Mesodermal cell (in vitro differentiated cells): ENCODE results near the gene METTL25B.
"Not testable (repeated sequence)": the region's sequence is repeated elsewhere in the genome, so short reads cannot be mapped to it uniquely, and the experiment has no call there.

Experiments used
- H3K27ac ChIP-seq: 2 replicates; pipeline ENCODE4 v1.7.0; 2013; ENCODE audit warnings: mild to moderate bottlenecking, low read depth, low read length, moderate library complexity; ENCODE audit not compliant: severe bottlenecking
- H3K36me3 ChIP-seq: 2 replicates; pipeline ENCODE4 v1.7.1; 2013; ENCODE audit warnings: mild to moderate bottlenecking, low read length, moderate library complexity; ENCODE audit not compliant: control insufficient read depth, insufficient read depth
- H3K4me1 ChIP-seq: one replicate; pipeline ENCODE4 v1.7.1; 2013; ENCODE audit warnings: mild to moderate bottlenecking, low read length; ENCODE audit not compliant: insufficient read depth, control insufficient read depth, poor library complexity, severe bottlenecking
- H3K4me3 ChIP-seq: 2 replicates; pipeline ENCODE4 v1.7.0; 2013; ENCODE audit warnings: low read length, control low read depth, mild to moderate bottlenecking; ENCODE audit not compliant: insufficient read depth, poor library complexity, severe bottlenecking; ENCODE audit errors: extremely low read depth
- H3K9me3 ChIP-seq: 2 replicates; pipeline ENCODE4 v1.7.1; 2013; ENCODE audit warnings: mild to moderate bottlenecking, low read length, moderate library complexity; ENCODE audit not compliant: control insufficient read depth
- WGBS, 2 experiments: methylation state at CpG; one replicate each; pipeline ENCODE4 v1.1.5; 2013; ENCODE audit warnings: missing lambda C conversion rate in 2 of 2; ENCODE audit not compliant: insufficient coverage in 2 of 2; 5-methylcytosine and 5-hydroxymethylcytosine counted together

METTL25B gene

DNA sequence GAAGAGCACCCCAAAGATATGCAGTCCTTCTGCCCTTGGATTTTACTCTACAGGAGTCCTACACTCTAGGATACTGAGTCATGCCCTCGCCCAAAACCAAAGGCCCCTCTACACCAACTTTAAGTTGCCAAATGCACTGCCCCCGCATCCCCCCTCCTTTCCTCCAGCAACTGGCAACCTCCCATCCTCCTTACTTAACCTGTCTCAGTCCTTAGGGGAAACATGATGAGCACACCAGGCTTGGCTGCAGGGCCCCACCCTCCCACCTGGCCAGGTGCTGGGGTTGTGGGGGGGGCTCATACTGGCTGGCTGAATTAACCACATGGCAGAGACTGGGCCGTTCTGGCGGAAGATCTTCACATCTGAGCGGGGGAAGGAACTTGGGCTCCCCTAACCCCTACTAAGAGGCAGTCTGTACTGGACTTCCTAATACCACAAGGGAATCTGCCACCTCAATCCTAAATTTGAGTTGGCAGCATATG is 22.0 kb downstream of the METTL25B start:
- 7 to 9% methylated on average over 4 to 5 of the region's 5 CpGs for WGBS, 2 experiments
- peak overlapping the region; percentile 95 for H3K4me3 ChIP-seq
- H3K4me1 ChIP-seq, result peaks cover 38% of the 10 kb centered on the region
- peak overlapping the region; percentile 88 for H3K27ac ChIP-seq
- no peaks in the 10 kb centered on the region for H3K9me3 ChIP-seq
- H3K36me3 ChIP-seq, result peaks cover 24% of the 10 kb centered on the region

DNA sequence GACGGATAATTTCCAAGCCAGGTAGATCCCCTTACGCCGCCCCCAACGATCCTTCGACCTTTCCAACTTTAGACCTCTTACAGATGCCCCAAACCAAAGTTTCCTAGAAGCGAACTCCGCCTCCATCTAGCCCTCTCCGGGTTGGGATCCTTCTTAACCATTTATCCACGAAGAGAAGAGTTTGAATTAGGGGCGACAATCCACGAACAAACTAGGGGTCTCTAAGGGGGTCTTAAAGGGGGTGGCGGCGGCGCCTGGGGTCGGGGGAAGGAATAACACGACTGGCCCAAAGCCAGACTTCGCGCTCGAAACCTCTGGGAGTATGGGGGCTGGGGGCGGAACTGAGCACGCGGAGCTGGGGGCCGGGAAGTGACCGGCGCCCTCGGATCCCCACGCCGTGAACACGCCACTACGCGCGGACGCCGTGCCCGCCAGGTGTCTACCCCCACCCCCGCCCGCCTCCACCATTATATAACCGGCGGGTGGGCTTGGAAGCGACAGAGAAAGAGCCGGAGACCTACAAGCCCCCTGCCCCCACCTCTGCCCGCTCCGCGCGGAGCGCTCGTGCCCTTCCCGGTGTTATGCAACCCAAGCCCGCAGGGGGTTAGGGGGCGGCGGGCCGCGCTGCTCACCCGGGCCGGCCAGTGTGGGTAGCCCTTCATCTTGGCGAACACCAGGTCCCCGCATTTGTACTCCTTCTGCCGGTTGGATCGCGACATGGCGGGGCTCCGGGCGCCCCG is 22.6 kb downstream of the METTL25B start:
- 0% methylated on average over 21 to 30 of the region's 64 CpGs for WGBS, 2 experiments
- peaks cover 17% of the 10 kb centered on the region for H3K36me3 ChIP-seq
- peaks cover 37% of the 10 kb centered on the region for H3K4me1 ChIP-seq
- H3K9me3 ChIP-seq, result no peaks in the 10 kb centered on the region
- peak overlapping the region; percentile 95 for H3K4me3 ChIP-seq
- H3K27ac ChIP-seq, result peak overlapping the region; percentile 88

DNA sequence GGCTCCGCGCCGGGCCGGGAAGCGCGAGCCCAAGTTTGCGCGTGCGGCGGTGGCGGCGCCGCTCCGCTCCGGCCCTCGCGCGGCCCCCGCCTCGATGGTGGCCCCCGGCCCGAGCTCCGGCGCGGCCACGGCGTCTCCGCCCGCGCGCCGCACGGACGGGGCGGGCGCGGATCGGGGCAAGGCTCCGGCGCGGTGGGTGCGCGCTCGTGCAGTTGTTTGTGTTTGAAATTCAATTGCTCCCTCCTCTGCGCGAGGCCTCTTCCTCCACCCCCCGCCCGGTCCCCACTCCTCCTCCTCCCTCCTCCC is 23.1 kb downstream of the METTL25B start, which contains the start of gene HDGF:
Gene HDGF (minus strand): TSS at position 225 of the 306 bp plus-strand sequence. CDS start 246 bp downstream, outside the sequence.
- Histone ChIP-seq H3K9me3 (no peaks in the 10 kb centered on the region), H3K4me1 (peaks cover 32% of the 10 kb centered on the region), H3K27ac (peak within 1 kb of the TSS; percentile 88), H3K36me3 (peaks cover 17% of the 10 kb centered on the region), H3K4me3 (peak within 1 kb of the TSS; percentile 95)
- 0% methylated on average over 8 to 26 of the region's 48 CpGs for WGBS, 2 experiments

DNA sequence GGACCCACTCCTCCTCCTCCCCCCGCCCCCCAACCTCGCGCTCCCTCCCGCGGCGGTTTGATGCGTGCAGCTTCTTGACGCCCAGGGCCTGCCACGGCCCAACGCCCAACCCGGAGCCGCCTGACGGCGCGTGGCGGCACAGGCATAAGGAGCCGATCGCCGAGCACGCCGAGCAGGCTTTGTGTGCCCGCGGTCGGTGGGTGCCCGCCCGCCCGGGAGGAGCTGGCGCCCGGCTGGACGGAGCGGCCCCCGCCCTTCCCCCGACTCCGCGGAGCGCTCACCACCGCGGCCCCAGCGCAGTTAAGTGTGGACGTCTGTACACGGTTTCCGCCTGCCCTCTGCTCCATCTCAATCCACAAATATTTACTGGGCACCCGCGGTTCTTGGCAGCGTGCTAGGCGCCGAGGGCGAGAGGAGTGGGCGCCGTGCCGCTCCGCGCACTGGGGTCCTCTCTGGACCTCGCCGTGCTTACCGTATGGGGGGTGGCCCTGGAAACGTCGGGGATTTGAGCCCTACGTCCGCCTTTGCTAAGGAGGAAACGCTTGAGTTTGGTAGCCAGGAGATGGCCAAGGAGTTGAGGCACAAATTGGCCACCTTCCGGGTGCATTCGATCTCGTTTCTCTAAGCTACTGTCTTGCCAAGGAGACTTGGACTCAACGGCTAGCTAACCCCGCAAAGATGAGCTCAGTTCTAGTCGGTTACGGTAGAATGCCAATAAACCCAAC is 23.6 kb downstream of the METTL25B start:
- no peaks in the 10 kb centered on the region for H3K9me3 ChIP-seq
- H3K36me3 ChIP-seq, result peaks cover 17% of the 10 kb centered on the region
- peaks cover 28% of the 10 kb centered on the region for H3K4me1 ChIP-seq
- H3K4me3 ChIP-seq, result peak overlapping the region; percentile 95
- H3K27ac ChIP-seq, result peak overlapping the region; percentile 88
- 0% methylated on average over 33 to 48 of the region's 68 CpGs for WGBS, 2 experiments

DNA sequence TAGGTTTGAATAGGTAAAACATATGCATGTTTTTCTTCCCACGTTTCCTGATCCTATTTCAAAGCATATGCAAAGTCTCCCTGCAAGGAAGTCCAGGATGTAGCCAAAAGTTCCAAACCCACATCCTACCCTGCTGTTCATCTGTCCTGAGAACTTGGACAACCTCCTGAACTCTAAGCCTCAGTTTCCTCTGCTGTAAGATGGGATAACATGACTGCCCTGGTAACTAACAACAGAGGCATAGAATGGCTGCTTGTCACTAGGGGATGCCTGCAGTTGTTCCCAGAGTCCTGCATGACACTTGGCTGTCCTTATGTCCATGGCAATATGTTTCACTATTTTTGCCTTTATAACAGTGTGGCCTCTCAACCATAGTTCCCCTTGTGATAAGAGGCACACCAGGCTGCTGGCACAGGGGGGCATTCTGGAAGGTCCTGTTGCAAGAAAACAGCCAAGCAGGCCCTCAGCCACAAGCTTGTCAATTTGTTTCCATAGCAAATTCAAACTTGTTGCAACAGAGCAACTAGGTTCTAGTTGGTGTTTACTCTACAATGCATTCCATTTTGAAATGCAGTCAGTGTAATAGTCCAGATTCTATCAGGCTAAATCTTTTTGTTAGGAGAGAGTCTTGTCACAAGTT is 24.7 kb downstream of the METTL25B start:
- H3K4me3 ChIP-seq, result peak overlapping the region; percentile 95
- no peak overlapping the region for H3K27ac ChIP-seq
- 57% methylated on average over 1 of the region's 1 CpG; no CpG with 5 or more reads in 1 of the 2 experiments for WGBS, 2 experiments
- peaks cover 22% of the 10 kb centered on the region for H3K4me1 ChIP-seq
- no peaks in the 10 kb centered on the region for H3K9me3 ChIP-seq
- H3K36me3 ChIP-seq, result peaks cover 20% of the 10 kb centered on the region

DNA sequence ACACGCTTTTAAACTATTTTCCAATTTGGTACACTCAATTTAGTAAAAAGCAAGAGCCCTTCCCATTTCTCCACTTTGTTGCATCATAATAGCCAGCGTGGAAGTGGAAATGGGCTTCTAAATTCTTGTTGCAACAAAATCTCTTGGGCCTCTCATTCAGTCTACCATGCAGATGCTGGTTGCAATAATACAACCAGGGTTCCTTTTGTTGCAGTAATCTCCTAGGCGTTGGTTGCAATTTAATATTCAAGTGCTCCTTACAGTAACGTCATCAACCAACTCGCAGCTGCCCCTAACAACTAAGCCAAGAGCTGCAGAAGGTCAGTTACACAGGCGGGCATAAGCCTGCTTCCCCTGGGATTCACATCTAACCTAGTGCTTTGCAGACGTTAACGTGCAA is 25.9 kb downstream of the METTL25B start:
- Histone ChIP-seq H3K9me3 (no peaks in the 10 kb centered on the region), H3K4me1 (peaks cover 9% of the 10 kb centered on the region), H3K36me3 (peaks cover 15% of the 10 kb centered on the region), H3K4me3 (no peak overlapping the region), H3K27ac (no peak overlapping the region)
- WGBS, 2 experiments, result 91 to 97% methylated on average over 6 to 8 of the region's 8 CpGs

DNA sequence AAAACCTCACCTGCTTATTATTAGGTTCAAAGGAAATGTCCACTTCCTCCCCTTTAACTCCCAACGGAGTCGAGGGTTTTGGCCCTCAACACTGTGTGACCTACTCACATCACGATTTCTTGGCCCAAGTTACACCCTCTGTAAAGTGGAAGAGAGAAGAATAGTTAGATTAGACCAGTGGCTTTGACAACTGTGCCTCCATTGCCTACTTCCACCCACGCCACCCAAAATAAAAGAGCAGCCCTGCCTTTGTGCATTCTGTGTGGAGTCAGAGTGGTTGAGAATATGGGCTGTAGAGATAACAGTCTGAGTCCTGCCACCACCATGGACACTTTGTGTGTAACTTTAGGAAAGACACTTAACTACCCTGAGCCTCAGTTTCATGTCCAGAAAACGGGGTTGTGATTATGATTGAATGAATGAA is 27.3 kb downstream of the METTL25B start:
- Histone ChIP-seq H3K4me1 (no peaks in the 10 kb centered on the region), H3K4me3 (no peak overlapping the region), H3K36me3 (peaks cover 4% of the 10 kb centered on the region), H3K27ac (no peak overlapping the region), H3K9me3 (no peaks in the 10 kb centered on the region)
- 100% methylated on average over 1 of the region's 5 CpGs for WGBS, 2 experiments

DNA sequence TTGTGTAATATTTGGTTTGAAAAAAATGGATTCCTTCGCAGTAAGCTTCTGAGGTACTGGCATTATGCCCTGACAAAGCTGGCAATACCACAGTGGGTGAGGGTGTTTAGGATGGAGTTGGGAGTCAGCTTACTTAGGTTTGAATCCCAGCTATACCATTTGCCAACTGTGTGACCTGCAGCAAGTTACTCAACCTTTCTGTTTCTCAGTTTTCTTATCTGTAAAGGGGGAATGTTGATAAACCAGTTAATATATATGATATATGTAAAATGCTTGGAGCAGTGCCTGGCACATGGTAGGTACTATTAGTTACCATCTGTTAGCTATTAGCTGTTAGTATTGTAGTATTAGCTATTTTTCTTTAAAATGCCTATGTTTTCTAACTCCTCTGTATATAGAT is 28.1 kb downstream of the METTL25B start:
- WGBS, 2 experiments, result 100% methylated on average over 1 of the region's 1 CpG
- Histone ChIP-seq H3K4me3 (no peak overlapping the region), H3K9me3 (no peaks in the 10 kb centered on the region), H3K27ac (no peak overlapping the region), H3K36me3 (peaks cover 4% of the 10 kb centered on the region), H3K4me1 (no peaks in the 10 kb centered on the region)

DNA sequence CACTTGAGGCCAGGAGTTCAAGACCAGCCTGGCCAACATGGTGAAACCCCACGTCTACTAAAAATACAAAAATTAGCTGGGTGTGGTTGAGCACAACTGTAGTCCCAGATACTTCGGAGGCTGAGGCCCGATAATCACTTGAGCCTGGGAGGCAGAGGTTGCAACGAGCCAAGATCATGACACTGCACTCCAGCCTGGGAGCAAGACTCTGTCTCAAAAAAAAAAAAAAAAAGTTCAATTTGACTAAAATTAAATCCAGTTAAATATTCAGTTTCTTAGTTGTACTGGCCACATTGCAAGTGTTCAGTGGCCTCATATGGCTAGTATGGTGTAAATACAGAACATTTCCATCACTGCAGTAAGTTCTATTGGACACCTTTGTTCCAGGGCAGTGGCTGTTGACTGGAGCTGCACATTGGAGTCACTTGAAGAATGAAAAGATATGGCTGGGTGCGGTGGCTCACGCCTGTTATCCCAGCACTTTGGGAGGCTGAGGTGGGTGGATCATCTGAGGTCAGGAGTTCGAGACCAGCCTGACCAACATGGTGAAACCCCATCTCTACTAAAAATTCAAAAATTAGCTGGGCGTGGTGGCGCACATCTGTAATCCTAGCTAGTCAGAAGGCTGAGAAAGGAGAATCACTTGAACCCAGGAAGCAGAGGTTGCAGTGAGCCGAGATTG is 29.4 kb downstream of the METTL25B start:
- H3K36me3 ChIP-seq, result not testable (repeated sequence)

DNA sequence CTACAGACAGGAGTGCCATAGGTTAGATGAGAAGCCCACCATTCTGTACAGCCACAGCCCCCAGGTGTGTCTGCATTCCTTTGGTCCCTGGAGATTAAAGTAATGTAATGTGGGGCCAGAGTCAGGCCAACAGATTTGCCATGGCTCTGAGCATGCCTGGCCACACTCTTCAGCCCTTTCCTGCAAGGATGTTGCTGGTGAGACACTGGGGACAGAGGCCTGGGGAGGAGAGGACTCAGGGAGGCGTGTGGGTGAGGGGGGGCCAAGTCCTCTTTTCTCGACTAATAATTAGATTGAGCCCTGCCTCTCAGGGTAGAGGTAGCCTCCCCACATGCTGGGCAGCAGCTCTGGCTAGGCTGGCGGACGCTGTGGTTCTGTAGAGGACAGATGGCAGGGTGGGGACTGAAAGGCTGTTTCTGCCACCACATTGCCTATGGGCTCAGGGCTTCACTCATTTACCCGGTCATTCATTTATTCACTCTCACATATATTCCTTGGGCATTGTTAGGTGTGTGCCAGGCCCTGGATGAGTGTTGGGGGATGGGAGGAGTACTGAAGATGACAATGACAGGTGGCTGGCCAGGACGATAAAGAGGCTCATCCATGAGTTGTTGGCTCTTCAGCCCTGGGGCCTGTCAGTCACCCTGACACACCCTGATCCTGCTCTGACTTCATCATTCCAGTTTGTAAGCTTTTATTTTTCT is 32.0 kb downstream of the METTL25B start:
- H3K4me1 ChIP-seq, result no peaks in the 10 kb centered on the region
- no peak overlapping the region for H3K4me3 ChIP-seq
- no peak overlapping the region for H3K27ac ChIP-seq
- no peaks in the 10 kb centered on the region for H3K9me3 ChIP-seq
- peaks cover 4% of the 10 kb centered on the region for H3K36me3 ChIP-seq
- 57 to 75% methylated on average over 3 to 5 of the region's 6 CpGs for WGBS, 2 experiments

More for the DNA sequence above, 29.4 kb downstream of the METTL25B start:
- H3K4me1 ChIP-seq, H3K4me3 ChIP-seq, H3K9me3 ChIP-seq, H3K27ac ChIP-seq: not testable (repeated sequence)
- 100% methylated on average over 3 to 7 of the region's 10 CpGs for WGBS, 2 experiments
